ENCODE data around the gene TEDDM1. TPM values are rescaled to one million over a fixed set of nuclear protein-coding genes. Genes with fewer than 3 reads are reported as not detected.

TEDDM1 gene
- polyA plus RNA-seq, 1 donor (not counting 4 experiments of a cell fraction or from before 2014, with no cell fraction given) = not detected

DNA sequence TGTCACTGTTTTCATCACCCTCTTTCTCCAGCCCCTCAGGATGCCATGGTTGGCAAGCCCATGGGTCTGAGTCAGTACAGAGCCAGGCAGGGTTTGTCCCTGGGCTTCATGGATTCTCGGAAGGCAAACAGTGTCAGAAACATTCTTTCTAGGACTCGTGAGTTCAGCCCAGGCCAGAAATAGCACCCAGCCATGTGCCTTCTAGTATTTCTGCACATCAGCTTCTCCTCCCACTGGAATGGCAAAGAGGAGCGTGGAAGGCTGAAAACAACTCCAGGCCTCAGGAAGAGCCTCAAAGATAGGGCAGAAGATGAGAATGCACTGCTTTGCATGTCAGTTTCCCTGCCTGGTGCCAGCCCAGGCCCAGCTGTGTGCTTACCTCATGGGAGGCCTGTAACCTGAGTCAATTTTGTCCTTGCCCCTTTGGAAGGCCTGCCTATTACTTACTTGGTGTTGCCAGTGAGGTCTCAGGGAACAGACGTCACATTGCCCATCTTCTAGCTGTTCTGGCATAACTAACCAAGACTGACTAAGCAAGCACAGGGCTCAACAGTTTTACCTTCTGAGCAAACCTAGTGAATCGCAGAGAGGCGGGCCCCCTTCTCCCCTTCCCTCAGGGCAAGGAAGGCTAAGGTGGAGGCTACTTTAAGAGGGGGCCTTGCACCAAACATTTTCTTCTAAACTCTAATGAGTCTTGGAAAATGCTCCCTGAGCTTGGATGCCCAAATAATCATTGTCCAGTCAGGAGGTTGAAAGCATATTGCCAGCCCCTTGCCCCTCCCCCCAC is 51.3 kb downstream of the TEDDM1 start:
- no peaks in the 10 kb centered on the region for H3K9me3 ChIP-seq (ENCODE audit: control insufficient read depth, low read depth, low read length)
- no peaks in the 10 kb centered on the region for H3K36me3 ChIP-seq (ENCODE audit: control insufficient read depth in 2 of 2, extremely low read depth in 1 of 2, insufficient read depth in 2 of 2, low read length in 2 of 2)
- H3K4me3 ChIP-seq (ENCODE audit: control insufficient read depth in 2 of 3, extremely low read depth in 1 of 3, insufficient read depth in 2 of 3, low read depth in 1 of 3, low read length in 3 of 3) = no peak overlapping the region
- H4K20me1 ChIP-seq (ENCODE audit: control insufficient read depth, extremely low read depth, insufficient read depth, low read length) = no peaks in the 10 kb centered on the region
- no peak overlapping the region for H3K4me2 ChIP-seq (ENCODE audit: control insufficient read depth, extremely low read depth, insufficient read depth, low read depth, low read length)
- FAIRE-seq = no peak
- no peaks in the 10 kb centered on the region for H3K79me2 ChIP-seq (ENCODE audit: control insufficient read depth, insufficient read depth, low read length)
- no peak overlapping the region for H2AFZ ChIP-seq (ENCODE audit: control insufficient read depth, low read length)
- TF ChIP-seq, protein P1, sequence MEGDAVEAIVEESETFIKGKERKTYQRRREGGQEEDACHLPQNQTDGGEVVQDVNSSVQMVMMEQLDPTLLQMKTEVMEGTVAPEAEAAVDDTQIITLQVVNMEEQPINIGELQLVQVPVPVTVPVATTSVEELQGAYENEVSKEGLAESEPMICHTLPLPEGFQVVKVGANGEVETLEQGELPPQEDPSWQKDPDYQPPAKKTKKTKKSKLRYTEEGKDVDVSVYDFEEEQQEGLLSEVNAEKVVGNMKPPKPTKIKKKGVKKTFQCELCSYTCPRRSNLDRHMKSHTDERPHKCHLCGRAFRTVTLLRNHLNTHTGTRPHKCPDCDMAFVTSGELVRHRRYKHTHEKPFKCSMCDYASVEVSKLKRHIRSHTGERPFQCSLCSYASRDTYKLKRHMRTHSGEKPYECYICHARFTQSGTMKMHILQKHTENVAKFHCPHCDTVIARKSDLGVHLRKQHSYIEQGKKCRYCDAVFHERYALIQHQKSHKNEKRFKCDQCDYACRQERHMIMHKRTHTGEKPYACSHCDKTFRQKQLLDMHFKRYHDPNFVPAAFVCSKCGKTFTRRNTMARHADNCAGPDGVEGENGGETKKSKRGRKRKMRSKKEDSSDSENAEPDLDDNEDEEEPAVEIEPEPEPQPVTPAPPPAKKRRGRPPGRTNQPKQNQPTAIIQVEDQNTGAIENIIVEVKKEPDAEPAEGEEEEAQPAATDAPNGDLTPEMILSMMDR (optimal IDR thresholded peaks at IDR 0.05 in 1 of 3, IDR thresholded peaks at IDR 0.05 in 1 of 3, conservative IDR thresholded peaks at IDR 0.05 in 1 of 3; ENCODE audit: extremely low read depth in 1 of 3, insufficient read depth in 2 of 3, low read length in 3 of 3) = no peak
- no peak for TF ChIP-seq EZH2 (IDR thresholded peaks at IDR 0.05; ENCODE audit: low read length)
- no peak overlapping the region for H3K9ac ChIP-seq (ENCODE audit: control insufficient read depth, extremely low read depth, insufficient read depth, low read length)
- no peaks in the 10 kb centered on the region for H3K4me1 ChIP-seq (ENCODE audit: control insufficient read depth, extremely low read depth, insufficient read depth, low read length)
- no peak overlapping the region for H3K27ac ChIP-seq (ENCODE audit: control insufficient read depth, insufficient read depth, low read length)
- DNase-seq (ENCODE audit: low read depth, low spot score) = no peak
- no peaks in the 10 kb centered on the region for H3K27me3 ChIP-seq (ENCODE audit: control insufficient read depth, extremely low read depth, insufficient read depth, low read length)
- no peaks in the 10 kb centered on the region for H3K9me1 ChIP-seq (ENCODE audit: control insufficient read depth, extremely low read depth, insufficient read depth, low read length)
- dilution Hi-C loops (cut with MboI; ENCODE audit: extremely low pct_ligation_motif_present, low sequenced_read_pairs) = no loop called here

Other genes with a start within 250 kb of the TEDDM1 start
- 589 to 619 TPM (median 593 TPM) in 3 replicates for gene GLUL, start 8.9 kb downstream of the TEDDM1 start, polyA plus RNA-seq
- gene RGSL1, start 49.5 kb upstream of the TEDDM1 start, polyA plus RNA-seq = not detected in 3 replicates
- gene RNASEL, start 188.6 kb upstream of the TEDDM1 start, polyA plus RNA-seq = 3.6 to 4.7 TPM (median 3.9 TPM) in 3 replicates
- gene RGS16, start 203.7 kb upstream of the TEDDM1 start, polyA plus RNA-seq = 0.18 to 0.34 TPM (median 0.19 TPM) in 3 replicates